Activated T-cell treated with anti-CD3 and anti-CD28 coated beads for 24 hours (primary cell): ENCODE measurements around the gene LRP1B.
"Not testable (repeated sequence)": the region's sequence is repeated elsewhere in the genome, so short reads cannot be mapped to it uniquely, and the experiment has no call there.

Experiments
- DNase-seq: peaks from one replicate; pipeline ENCODE4 v3.0.0-alpha.2; 2020; ENCODE audit warnings: low read depth

Gene LRP1B

GRCh38 chr2:142100970-142101369, 29.8 kb downstream of the LRP1B start:
- no peak for DNase-seq

GRCh38 chr2:142100139-142100873, 30.5 kb downstream of the LRP1B start:
- no peak for DNase-seq

GRCh38 chr2:142097711-142098110, 33.1 kb downstream of the LRP1B start:
- no peak for DNase-seq

- DNase-seq: no peak
Observed at GRCh38 chr2:142095647-142096046, 35.2 kb downstream of the LRP1B start.

GRCh38 chr2:142094233-142094632, 36.6 kb downstream of the LRP1B start:
- no peak for DNase-seq

DNA sequence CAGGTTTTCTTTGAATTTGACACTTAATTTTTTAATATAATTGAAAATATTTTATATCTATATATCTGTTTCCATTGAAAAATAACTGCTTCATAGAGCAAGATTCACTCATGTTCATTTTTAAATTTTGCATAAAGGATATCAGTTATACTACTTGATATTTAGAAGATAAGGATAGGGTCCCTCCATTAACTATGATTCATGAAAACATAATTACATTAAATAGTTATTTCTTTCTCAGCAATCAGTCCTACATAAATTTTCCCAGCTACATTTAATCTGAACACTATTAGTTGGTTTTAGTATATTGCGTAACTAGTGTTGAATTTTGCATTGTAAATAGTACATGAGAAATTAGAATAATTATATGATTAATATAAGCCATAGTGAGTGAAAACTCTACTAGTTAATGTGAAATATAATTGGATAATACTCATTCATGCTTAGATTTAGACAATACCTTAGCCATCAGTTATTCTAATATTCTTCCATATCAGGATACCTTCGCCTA, 42.7 kb downstream of the LRP1B start:
- no peak for DNase-seq

DNA sequence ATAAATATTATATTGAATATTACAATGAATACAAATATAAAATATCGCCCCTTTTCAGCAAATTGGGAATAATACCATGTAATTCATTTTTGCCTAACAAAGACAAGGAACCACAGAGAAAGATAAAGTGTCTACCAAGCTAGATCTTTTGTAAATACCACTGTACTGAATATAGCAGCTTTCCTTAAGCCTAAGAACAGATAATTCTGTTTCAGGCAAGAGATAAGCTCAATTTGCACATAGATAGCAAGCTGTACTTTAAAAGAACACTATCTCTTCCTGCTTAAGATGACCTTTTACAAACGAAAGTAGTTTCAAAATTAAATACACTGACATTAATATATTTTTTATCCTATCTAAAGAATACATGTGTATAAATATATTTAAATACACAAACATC, 43.2 kb downstream of the LRP1B start:
- DNase-seq: not testable (repeated sequence)

GRCh38 chr2:142082368-142082767, 48.4 kb downstream of the LRP1B start:
- no peak for DNase-seq

DNA sequence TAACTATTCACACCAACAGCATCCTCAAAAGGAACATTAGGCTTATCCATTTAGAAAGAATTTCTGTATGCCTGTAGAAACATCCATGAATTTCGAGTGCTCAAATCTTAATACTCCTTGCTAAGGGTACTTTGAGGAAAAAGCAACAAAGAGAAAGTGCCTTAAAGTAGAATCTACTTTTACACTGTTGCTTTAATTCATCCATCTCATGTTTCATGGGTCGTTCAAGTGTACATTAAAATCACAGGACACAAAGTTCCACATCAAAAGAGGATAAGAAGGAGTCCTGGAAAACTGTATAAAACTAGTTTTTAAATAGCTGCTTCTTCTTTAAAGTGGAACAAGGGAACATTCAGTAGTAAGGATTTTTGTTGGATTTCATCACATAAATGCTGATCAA, 54.5 kb downstream of the LRP1B start:
- no peak for DNase-seq

DNA sequence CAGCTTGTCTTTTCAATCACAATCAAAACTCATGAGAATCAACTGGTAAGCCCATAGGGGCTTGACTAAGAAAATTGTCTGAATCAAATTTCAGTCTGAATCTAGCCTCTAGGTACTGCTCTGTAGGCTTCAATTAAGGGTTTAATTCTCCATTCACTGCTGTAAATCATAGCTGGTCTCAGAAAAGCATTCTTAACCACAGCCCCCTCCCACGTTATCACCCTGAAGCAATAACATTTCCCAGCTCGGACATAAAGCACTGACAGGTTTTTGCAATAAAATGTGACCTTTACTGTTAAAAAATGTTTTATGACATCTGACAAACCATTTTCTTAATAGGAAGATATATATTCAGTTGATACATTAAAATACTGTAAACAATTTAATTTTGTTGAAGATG, 55.0 kb downstream of the LRP1B start:
- DNase-seq: no peak

DNA sequence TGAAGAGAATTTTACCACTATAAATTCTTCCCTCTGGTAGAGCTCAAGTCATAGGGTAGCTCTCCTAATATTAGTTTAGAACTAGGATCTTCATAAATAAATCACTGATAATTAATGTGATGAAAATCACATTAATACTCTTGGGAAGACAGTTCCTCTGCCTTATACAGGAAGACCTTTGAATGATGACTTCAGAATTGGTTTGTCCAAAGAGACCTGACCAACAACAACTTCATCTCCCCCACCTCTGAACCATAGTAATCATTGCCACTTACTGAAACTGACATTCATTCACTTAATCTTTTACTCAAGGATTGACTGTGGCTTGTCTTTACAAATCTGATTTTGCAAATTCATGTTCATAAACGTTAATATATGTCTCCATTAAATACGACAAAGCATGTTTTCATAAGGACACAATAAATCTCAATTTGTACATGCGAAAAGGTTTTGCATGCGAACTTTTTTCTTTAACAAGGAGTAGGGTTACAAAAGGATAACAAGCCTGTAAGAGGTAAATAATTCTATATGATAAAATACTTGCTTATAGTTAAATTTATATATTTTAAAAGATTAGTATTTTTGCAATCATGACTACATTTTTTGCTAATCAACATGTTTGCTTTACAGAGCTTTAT, 61.4 kb downstream of the LRP1B start:
- DNase-seq: no peak

DNA sequence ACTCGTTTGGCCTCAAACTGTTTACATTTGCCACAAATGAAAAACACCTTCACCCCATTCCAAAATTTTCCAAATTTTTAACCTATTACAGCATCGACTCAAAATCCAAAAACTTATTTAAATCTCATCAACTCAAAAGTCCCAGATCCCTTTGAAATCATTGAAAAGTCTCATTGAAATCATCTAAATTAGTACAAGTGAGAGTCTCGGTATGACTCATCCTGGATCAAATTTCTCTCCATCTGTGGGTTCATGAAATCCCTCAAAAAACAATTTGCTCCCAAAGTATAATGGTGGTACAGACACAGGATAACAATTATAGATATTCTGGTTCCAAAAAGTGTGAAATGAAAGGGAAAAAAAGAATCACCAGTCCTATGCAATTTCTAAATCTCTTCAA, 65.1 kb downstream of the LRP1B start:
- DNase-seq: no peak

- no peak for DNase-seq
Observed at GRCh38 chr2:142065156-142065555, 65.7 kb downstream of the LRP1B start.

- no peak for DNase-seq
Observed at GRCh38 chr2:142061733-142062132, 69.1 kb downstream of the LRP1B start.

- no peak for DNase-seq
Observed at GRCh38 chr2:142058149-142058548, 72.7 kb downstream of the LRP1B start.

- DNase-seq: no peak
Observed at GRCh38 chr2:142056784-142057183, 74.0 kb downstream of the LRP1B start.

- DNase-seq: no peak
Observed at GRCh38 chr2:142052220-142052863, 78.5 kb downstream of the LRP1B start.

DNA sequence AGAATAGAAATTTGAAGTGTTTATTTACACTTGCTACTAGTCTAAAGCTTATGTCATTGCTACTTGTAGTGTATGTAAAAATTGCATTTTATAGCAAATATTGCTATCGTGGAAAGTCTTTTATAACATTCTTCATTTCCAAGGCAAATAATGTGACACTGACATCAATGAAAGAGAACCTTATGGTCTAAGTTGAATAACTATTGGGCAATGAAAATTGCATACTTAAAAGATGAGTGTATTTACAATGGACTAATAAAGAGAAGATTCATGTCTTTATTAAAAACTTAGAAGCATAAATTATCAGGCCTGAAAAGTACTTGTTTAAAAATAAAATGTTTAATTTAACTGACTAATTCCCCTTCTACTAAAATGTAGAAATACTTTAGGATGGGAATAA, 82.2 kb downstream of the LRP1B start:
- DNase-seq: no peak

DNA sequence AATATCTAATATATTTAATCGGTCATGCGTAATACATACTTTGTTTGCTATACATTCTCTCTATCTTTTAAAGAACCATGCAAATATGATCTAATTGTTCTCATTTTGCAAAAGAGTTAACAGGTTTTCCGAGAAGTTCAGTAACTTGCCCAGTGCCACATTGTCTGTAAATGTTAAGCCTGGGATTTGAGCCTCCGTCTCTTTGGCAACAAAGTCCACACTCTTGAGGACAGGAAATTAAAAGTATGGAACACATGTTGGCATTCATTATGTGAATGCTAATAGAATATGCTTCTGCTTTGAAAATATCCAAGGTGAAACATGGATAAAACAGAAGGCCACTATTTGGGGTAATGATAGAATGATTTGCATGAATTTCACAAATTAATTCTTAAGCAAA, 85.2 kb downstream of the LRP1B start:
- no peak for DNase-seq

DNA sequence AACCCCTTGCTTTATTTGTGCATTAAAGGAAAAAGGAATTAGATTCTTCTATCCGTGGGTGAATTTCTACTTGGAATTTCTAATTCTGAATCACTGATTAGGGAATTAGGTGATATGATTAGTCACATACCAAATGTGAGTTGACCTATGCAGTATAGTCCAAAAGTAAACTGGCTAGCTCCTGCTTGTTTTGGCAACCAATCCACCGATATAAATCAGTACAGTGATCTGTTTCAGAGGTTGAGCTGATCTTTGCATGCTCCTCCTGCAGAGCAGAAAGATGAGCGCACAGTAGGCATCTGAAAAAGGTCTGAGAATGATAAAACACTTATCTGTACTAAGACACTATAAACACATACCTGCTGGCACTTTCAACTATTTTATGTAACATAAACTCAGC, 86.6 kb downstream of the LRP1B start:
- DNase-seq: no peak

DNA sequence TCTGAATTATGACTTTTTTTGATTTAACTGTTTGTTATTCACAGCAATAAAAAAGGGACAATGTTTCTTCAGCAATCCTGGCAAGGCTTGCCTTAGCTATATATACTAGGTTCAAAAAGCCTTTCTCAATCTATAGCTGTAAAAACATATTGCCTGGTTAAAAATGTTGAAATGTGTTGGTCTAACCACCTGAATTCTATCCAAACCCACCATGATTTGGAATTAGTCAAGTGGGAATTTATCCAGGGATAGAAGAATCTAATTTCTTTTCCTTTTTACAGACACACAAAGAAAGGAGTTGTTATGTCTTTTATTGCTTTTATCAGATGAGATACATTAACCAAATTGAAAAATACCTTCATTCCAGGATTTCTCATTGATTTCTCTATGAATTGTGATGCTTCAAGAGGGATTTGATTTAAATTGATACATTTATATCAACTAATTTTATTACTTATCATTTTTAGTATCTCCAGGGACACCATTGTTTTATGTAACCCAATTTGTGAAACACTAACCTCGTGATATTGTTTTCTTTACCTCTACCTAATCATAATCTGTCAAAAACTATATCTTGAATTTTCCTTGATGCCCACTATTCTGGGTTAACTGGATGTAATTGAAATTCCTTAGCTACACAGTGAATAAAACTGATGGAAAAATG, 88.1 kb downstream of the LRP1B start:
- DNase-seq: no peak

DNA sequence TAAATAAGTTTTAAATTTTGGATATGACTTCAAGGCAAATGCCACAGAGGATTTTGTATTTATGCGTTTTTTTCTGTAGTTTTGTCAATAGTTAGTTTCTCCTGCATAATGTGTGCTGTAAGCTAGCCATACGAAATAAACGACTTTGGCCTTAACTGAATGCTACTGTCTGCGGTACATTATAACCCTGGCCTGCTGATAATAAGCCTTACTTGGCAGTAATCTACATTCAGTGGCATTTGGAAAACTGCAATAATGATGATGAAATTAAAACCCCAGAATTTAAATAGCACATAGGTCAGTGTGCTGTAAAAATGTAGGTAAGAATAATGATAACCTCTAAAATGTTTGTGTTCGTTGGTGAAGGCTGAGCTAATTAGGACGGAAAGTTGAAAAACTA, 88.8 kb downstream of the LRP1B start:
- DNase-seq: no peak

DNA sequence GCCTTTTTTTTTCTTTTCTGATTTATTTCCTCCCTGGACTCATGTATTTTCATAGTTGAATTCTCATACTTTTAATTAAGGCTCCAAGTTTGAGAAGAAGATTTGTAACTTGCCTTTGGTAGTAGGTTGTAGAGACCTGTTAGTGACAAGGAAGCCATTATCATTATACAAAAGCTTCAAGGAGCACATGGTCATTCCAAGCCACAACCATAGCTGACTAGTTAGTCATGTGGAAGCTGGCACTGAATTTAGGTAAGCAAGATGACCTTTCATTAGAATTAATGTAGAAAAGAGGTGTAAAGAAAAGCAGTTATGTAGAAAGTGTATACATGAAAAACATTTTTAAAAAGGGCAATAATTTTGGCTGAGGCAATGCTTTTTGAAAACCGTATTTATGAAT, 89.7 kb downstream of the LRP1B start:
- DNase-seq: no peak
